Mesendoderm (in vitro differentiated cells): ENCODE results near the gene SGSM1.

Source experiments
- DNase-seq: peaks from one replicate; pipeline ENCODE4 v3.0.0; 2013
- H2AK5ac ChIP-seq: 2 replicates; pipeline ENCODE4 v1.6.1; 2013; ENCODE audit warnings: low read length, inconsistent platforms
- H2BK120ac ChIP-seq: 2 replicates; pipeline ENCODE4 v1.6.1; 2013; ENCODE audit warnings: low read depth, mild to moderate bottlenecking, low read length, moderate library complexity, mixed read lengths
- H2BK15ac ChIP-seq: replicated peaks from 2 replicates; pipeline ENCODE4 v1.6.1; 2013; ENCODE audit warnings: low read depth, mild to moderate bottlenecking, moderate library complexity
- H2BK5ac ChIP-seq: 2 replicates; pipeline ENCODE4 v1.6.1; 2013; ENCODE audit warnings: low read length, inconsistent platforms
- H3K18ac ChIP-seq: 2 replicates; pipeline ENCODE4 v1.6.1; 2013; ENCODE audit warnings: mild to moderate bottlenecking, low read length, mixed read lengths
- H3K23ac ChIP-seq: one replicate; pipeline ENCODE4 v1.6.1; 2013; ENCODE audit warnings: low read length
- H3K27ac ChIP-seq: 2 replicates; pipeline ENCODE4 v1.5.1; 2013; ENCODE audit warnings: low read depth, mild to moderate bottlenecking, inconsistent platforms, low read length, moderate library complexity
- H3K27me3 ChIP-seq: 2 replicates; pipeline ENCODE4 v1.6.1; 2013; ENCODE audit warnings: low read length, control low read depth, mild to moderate bottlenecking, inconsistent platforms; ENCODE audit not compliant: insufficient read depth, poor library complexity
- H3K36me3 ChIP-seq: 2 replicates; pipeline ENCODE4 v1.6.1; 2013; ENCODE audit warnings: low read length, inconsistent platforms; ENCODE audit not compliant: control insufficient read depth, insufficient read depth
- H3K4ac ChIP-seq: one replicate; pipeline ENCODE4 v1.6.1; 2013; ENCODE audit warnings: low read depth, mild to moderate bottlenecking, low read length, moderate library complexity
- H3K4me1 ChIP-seq: 2 replicates; pipeline ENCODE4 v1.6.1; 2013; ENCODE audit warnings: low read depth, low read length, inconsistent platforms; ENCODE audit not compliant: control insufficient read depth
- H3K4me2 ChIP-seq: 2 replicates; pipeline ENCODE4 v1.6.1; 2013; ENCODE audit warnings: low read length
- H3K4me3 ChIP-seq: 2 replicates; pipeline ENCODE4 v1.5.1; 2013; ENCODE audit warnings: mild to moderate bottlenecking, low read length
- H3K56ac ChIP-seq: one replicate; pipeline ENCODE4 v1.6.1; 2013; ENCODE audit warnings: low read length
- H3K79me1 ChIP-seq: 2 replicates; pipeline ENCODE4 v1.6.1; 2013; ENCODE audit warnings: low read length, inconsistent platforms
- H3K79me2 ChIP-seq: 2 replicates; pipeline ENCODE4 v1.6.1; 2013; ENCODE audit warnings: mild to moderate bottlenecking, low read length; ENCODE audit not compliant: control insufficient read depth, insufficient read depth
- H3K9ac ChIP-seq: 2 replicates; pipeline ENCODE4 v1.6.1; 2013; ENCODE audit warnings: low read length, inconsistent platforms
- H4K5ac ChIP-seq: one replicate; pipeline ENCODE4 v1.6.1; 2013; ENCODE audit warnings: low read length
- H4K8ac ChIP-seq: one replicate; pipeline ENCODE4 v1.6.1; 2013; ENCODE audit warnings: low read depth, mild to moderate bottlenecking, control low read depth, low read length, moderate library complexity
- WGBS: extraction: QIAGEN DNeasy Blood & Tissue Kit; methylation state at CpG from one replicate; pipeline ENCODE4 v1.1.7; 2013; ENCODE audit warnings: low lambda C conversion rate, missing lambda C conversion rate; ENCODE audit not compliant: insufficient coverage; ENCODE audit errors: extremely low coverage; 5-methylcytosine and 5-hydroxymethylcytosine counted together

Gene SGSM1

GRCh38 chr22:24761888-24762675, 43.9 kb upstream of the SGSM1 start:
- Histone ChIP-seq H2AK5ac (no peak overlapping the region), H3K79me1 (no peaks in the 10 kb centered on the region), H3K56ac (no peak overlapping the region), H2BK15ac (no peak overlapping the region), H3K9ac (no peak overlapping the region), H3K4me2 (no peak overlapping the region), H3K27ac (no peak overlapping the region), H2BK120ac (no peak overlapping the region), H2BK5ac (no peak overlapping the region), H3K4me3 (no peak overlapping the region), H3K79me2 (no peaks in the 10 kb centered on the region), H3K27me3 (no peaks in the 10 kb centered on the region), H3K4ac (no peak overlapping the region), H3K23ac (no peak overlapping the region), H4K5ac (no peak overlapping the region), H3K4me1 (no peaks in the 10 kb centered on the region), H3K36me3 (no peaks in the 10 kb centered on the region), H3K18ac (no peak overlapping the region), H4K8ac (no peak overlapping the region)
- WGBS = no CpG with 5 or more reads among the region's 10 CpGs
- no peak for DNase-seq

GRCh38 chr22:24763872-24764485, 42.0 kb upstream of the SGSM1 start:
- Histone ChIP-seq H3K4me3 (no peak overlapping the region), H3K23ac (no peak overlapping the region), H3K27me3 (no peaks in the 10 kb centered on the region), H3K27ac (no peak overlapping the region), H3K56ac (no peak overlapping the region), H3K4ac (no peak overlapping the region), H3K4me2 (no peak overlapping the region), H4K5ac (no peak overlapping the region), H3K79me1 (no peaks in the 10 kb centered on the region), H3K18ac (no peak overlapping the region), H2BK120ac (no peak overlapping the region), H3K4me1 (no peaks in the 10 kb centered on the region), H3K9ac (no peak overlapping the region), H4K8ac (no peak overlapping the region), H3K36me3 (no peaks in the 10 kb centered on the region), H2BK5ac (no peak overlapping the region), H2BK15ac (no peak overlapping the region), H3K79me2 (no peaks in the 10 kb centered on the region), H2AK5ac (no peak overlapping the region)
- no CpG with 5 or more reads among the region's 38 CpGs for WGBS
- no peak for DNase-seq

- Histone ChIP-seq H3K9ac (no peak overlapping the region), H3K23ac (no peak overlapping the region), H3K79me1 (no peaks in the 10 kb centered on the region), H2BK120ac (no peak overlapping the region), H3K79me2 (no peaks in the 10 kb centered on the region), H3K56ac (no peak overlapping the region), H3K4ac (no peak overlapping the region), H3K4me3 (no peak overlapping the region), H2BK5ac (no peak overlapping the region), H4K8ac (no peak overlapping the region), H3K18ac (no peak overlapping the region), H3K27me3 (no peaks in the 10 kb centered on the region), H2AK5ac (no peak overlapping the region), H3K4me1 (no peaks in the 10 kb centered on the region), H2BK15ac (no peak overlapping the region), H3K4me2 (no peak overlapping the region), H3K27ac (no peak overlapping the region), H3K36me3 (no peaks in the 10 kb centered on the region), H4K5ac (no peak overlapping the region)
- no CpG with 5 or more reads among the region's 5 CpGs for WGBS
- no peak for DNase-seq
Observed at GRCh38 chr22:24765166-24765565, 40.8 kb upstream of the SGSM1 start.

GRCh38 chr22:24768537-24769374, 37.3 kb upstream of the SGSM1 start:
- Histone ChIP-seq H3K18ac (no peak overlapping the region), H2BK15ac (no peak overlapping the region), H3K23ac (no peak overlapping the region), H4K5ac (no peak overlapping the region), H3K4me1 (no peaks in the 10 kb centered on the region), H2BK5ac (no peak overlapping the region), H3K79me2 (no peaks in the 10 kb centered on the region), H3K4ac (no peak overlapping the region), H2BK120ac (no peak overlapping the region), H3K79me1 (no peaks in the 10 kb centered on the region), H3K27ac (no peak overlapping the region), H3K27me3 (no peaks in the 10 kb centered on the region), H3K56ac (no peak overlapping the region), H3K36me3 (no peaks in the 10 kb centered on the region), H3K4me3 (no peak overlapping the region), H3K9ac (no peak overlapping the region), H2AK5ac (no peak overlapping the region), H4K8ac (no peak overlapping the region), H3K4me2 (no peak overlapping the region)
- peak; percentile 69 for DNase-seq
- no CpG with 5 or more reads among the region's 8 CpGs for WGBS

- H3K4me1 ChIP-seq = no peaks in the 10 kb centered on the region
- no peaks in the 10 kb centered on the region for H3K27me3 ChIP-seq
- no peak overlapping the region for H3K27ac ChIP-seq
- no peaks in the 10 kb centered on the region for H3K36me3 ChIP-seq
- H3K56ac ChIP-seq = no peak overlapping the region
- H3K23ac ChIP-seq = no peak overlapping the region
- H3K79me2 ChIP-seq = no peaks in the 10 kb centered on the region
- H3K4ac ChIP-seq = no peak overlapping the region
- no peak overlapping the region for H2BK120ac ChIP-seq
- peak; percentile 96 for DNase-seq
- no peaks in the 10 kb centered on the region for H3K79me1 ChIP-seq
- H4K8ac ChIP-seq = no peak overlapping the region
- H3K9ac ChIP-seq = no peak overlapping the region
- H2AK5ac ChIP-seq = no peak overlapping the region
- H3K18ac ChIP-seq = no peak overlapping the region
- no peak overlapping the region for H4K5ac ChIP-seq
- WGBS = no CpG with 5 or more reads among the region's 7 CpGs
- H2BK5ac ChIP-seq = no peak overlapping the region
- no peak overlapping the region for H2BK15ac ChIP-seq
- no peak overlapping the region for H3K4me2 ChIP-seq
- H3K4me3 ChIP-seq = no peak overlapping the region
Observed at GRCh38 chr22:24772493-24773220, 33.4 kb upstream of the SGSM1 start.
